GM19238 (cell line): ENCODE data around the gene OTOF.

ENCODE experiments used
- DNase-seq: peaks from one replicate; pipeline ENCODE4 v3.0.0; 2011; ENCODE audit warnings: low spot score; ENCODE audit not compliant: insufficient read length

The OTOF gene

GRCh38 chr2:26500406-26500805 is 22.5 kb upstream of the OTOF start:
- DNase-seq = no peak

GRCh38 chr2:26495705-26496297 is 17.9 kb upstream of the OTOF start:
- DNase-seq = no peak

GRCh38 chr2:26494891-26495290 is 17.0 kb upstream of the OTOF start:
- DNase-seq = no peak

GRCh38 chr2:26494199-26494598 is 16.3 kb upstream of the OTOF start:
- DNase-seq = no peak

- no peak for DNase-seq
Measured at GRCh38 chr2:26493566-26493965, 15.6 kb upstream of the OTOF start.

- DNase-seq = no peak
Measured at GRCh38 chr2:26492749-26493515, 15.0 kb upstream of the OTOF start.

DNA sequence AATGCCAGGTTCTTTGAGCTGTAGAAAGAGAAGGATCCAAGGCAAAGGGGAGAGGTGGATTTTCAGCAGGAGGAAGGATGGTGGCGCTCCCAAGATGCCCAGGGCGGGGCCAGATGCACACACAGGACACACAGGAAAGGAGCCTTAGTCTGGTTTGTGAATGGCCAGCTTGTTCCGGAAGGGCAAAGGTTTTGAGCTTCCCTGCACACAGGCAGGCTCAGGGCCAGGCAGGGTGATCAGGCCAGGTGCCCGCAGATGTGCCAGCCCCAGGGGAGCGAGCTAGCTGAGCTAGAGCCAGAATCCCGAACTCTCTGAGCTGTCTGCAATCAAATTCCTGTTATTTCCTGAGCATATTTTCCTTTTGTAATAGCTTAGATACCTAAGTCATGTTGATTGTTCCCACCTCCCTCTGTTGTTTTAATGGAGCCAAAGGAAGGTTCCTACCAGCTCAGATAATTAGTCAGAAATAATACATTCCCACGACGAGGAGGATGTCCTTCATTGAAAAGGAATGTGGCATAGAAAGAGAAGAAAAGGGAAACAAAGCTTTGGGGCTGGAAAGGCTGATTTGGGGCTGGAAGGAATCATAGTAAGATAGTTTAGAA is 13.7 kb upstream of the OTOF start:
- no peak for DNase-seq

GRCh38 chr2:26489213-26489850 is 11.4 kb upstream of the OTOF start:
- DNase-seq = no peak

GRCh38 chr2:26488463-26489212 is 10.7 kb upstream of the OTOF start:
- no peak for DNase-seq

DNA sequence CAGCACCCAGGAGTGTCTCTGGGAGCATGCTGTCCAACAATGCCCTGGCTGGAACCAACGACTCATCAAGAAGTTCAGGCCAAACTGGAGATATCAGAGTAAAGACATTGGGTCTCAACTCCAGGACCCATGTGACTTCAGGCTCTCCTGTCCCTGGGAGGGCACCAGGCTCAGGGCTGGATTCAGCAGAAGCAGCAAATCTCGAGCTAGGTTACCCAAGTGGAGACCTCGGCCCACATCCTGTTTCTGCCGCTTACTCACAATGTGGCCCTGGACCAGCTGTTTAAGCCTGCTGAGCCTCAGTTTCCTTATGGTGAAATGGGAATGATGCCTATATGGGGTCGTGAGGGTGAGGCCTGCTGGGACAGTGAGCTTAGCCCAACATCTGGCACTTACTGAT is 9.3 kb upstream of the OTOF start:
- DNase-seq = no peak

GRCh38 chr2:26486789-26487188 is 8.9 kb upstream of the OTOF start:
- DNase-seq = no peak

- DNase-seq = no peak
Measured at GRCh38 chr2:26485725-26486418, 7.9 kb upstream of the OTOF start.

DNA sequence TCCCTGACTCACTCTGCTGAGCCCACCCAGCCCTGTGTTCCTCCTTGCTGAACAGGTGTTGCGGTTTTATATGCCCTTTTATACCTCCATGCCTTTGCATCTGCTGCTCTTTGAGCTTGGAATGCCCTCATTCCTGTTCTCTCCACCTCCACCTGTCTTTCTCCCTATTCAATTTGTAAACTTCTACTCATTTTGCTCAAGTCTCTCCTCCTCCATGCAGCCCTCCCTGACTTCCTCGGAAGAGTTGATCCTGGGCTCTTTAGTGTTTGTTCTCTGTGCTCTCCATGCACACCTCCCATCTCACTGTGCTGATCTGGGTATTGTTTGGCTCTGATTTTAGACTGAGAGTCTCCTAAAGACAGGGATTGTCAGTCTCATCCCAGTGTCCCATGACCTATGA is 7.2 kb upstream of the OTOF start:
- no peak for DNase-seq

DNA sequence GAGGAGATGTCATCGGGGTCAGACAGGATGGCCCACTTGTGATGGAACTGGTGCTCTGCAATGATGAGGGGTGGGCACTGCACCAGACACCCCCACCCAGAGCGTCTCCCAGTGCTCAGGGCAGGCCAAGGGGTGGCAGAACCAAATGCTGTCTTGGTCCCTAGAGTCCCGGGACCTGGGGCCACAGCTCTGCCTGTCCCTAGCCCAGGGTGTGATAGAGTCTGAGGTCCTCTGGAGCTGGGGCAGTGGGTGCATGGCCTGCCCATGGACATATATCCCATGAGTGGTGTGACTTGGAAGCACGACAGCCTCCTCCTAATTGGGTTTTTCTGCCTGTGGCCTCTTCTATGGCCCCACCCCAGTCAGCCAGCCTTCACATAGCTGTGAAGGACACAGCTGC is 6.7 kb upstream of the OTOF start:
- DNase-seq = no peak

- no peak for DNase-seq
Measured at GRCh38 chr2:26483957-26484565, 6.1 kb upstream of the OTOF start.

DNA sequence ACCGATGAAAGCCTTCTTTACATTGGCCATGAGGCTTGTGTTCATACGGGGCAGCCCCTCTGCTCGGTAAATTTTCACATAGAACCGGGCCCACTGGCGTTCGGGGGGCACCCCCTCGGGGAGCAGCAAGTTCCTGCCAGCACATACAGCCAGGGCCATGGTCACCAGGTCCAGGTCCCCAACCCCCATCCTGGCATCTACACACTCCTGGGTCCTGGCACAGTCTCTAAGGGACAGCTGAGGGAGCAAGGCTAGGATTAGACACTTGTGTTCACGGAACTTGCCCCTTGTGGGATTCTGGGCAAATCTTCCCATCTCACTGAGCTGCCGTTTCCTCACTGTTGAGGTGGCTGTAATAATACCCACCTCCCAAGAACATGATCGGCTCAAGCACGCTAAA is 5.6 kb upstream of the OTOF start:
- no peak for DNase-seq

DNA sequence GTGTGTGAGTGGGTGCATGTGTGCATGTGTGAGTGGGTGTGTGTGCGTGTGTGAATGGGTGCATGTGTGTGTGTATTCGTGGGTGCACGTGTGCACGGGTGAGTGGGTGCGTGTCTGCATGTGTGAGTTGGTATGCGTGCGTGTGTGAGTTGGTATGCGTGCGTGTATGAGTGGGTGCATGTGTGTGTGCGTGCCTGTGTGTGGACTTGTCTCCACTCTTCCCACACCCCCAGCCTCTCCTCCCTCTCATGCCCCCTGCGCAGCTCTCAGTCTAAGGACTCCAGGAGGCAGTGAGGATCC is 5.1 kb upstream of the OTOF start:
- DNase-seq = no peak

DNA sequence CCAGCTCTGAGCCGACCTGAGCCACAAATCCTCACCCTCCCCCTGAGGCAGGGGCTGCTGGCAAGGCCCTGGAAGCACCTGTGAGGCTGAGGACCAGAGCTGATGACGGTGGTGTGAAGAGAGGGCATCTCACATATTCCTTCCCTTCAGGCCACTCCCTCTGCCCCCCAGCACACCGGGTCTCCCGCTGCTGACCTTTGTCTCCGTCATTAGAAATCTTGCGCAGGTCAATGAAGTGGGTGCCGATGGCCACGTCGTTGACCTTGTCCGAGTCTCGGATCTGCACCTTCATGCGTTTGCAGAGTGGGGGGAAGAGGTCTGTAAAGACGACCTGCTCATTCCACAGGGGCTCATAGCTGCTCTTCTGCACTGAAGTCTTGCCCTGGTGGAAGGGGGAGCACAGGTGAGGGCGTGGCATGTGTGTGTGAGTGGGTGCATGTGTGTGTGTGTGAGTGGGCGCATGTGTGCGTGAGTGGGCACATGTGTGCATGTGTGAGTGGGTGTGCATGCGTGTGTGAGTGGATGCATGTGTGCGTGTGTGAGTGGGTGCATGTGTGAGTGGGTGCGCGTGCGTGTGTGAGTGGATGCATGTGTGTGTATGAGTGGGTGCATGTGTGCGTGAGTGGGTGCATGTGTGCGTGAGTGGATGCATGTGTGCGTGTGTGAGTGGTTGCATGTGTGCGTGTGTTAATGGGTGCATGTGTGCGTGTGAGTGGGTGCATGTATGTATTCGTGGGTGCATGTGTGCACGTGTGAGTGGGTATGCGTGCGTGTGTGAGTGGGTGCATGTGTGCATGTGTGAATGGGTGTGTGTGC is 4.5 kb upstream of the OTOF start:
- DNase-seq = no peak

DNA sequence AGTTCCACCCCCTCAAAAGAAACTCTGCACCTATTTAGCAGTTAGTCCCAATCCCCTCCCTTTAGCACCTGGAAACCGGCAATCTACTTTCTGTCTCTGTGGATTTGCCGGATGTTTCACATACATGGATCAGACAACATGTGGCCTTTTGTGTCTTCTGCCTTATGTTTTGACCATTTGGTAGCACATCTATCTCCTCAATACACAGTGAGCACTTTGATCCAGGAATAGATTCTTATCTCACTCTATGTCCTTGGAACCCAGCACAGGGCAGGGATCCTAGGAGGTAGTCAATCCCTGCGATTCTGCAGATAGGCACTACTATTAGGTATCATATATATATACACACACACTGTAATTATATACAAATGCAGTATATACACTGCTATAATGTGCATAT is 3.8 kb upstream of the OTOF start:
- DNase-seq = no peak
